NCI-H446 (cell line): ENCODE results near the gene TBC1D9B.
"Not testable (repeated sequence)": the region's sequence is repeated elsewhere in the genome, so short reads cannot be mapped to it uniquely, and the experiment has no call there.

Source experiments
- DNase-seq, 2 experiments: peaks; one replicate each; lab custom pipeline; 2025; lab: John Stamatoyannopoulos, UW

TBC1D9B gene

DNA sequence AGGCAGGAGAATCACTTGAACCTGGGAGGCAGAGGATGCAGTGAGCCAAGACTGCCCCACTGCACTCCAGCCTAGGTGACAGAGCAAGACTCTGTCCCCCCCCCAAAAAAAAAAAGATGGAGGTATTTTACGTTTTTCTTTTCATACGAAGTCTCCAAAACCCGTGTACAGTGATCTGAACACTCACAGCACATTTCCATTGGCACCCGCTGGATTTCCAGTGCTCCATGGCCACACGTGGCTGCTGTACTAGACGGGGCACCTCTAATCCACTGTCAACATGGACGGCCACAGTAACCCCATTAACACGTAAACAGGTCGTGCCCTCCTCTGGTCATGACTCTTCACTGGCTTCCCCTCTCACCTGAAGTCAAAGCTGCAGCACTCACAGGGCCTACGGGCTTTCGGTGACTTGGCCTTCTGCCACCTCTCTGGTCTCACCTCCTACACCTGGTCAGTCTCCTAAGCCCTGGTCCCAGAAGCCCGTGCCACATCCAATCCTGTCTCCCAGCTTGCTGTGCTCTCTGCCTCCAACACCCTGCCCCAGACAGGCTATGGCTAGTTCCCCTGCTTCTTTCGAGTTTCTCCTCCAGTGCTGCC lies 22.1 kb downstream of the TBC1D9B start:
- no peak for DNase-seq

DNA sequence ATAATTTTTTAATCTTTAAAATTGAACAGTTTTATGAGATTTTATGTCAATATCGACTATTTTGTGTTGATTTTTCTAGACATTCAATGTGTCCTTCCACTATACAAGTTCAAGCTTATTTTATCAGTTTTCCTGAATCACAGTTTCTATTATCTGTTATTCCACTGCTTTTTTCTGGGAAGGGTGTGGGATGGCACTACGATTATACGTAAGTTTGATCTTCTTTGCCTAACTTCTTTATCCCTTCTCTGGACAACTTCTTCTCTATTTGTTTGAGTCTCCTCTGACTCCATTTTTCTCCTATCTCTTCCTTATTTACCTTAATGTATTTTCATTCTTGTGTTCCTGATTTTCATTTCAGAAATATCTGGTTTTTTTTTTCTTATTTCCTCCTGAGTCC lies 24.5 kb downstream of the TBC1D9B start:
- no peak for DNase-seq

- DNase-seq, result no peak
Observed at GRCh38 chr5:179882338-179882737, 25.4 kb downstream of the TBC1D9B start.

- DNase-seq, result no peak
Observed at GRCh38 chr5:179880848-179881590, 26.7 kb downstream of the TBC1D9B start.

- DNase-seq, result no peak
Observed at GRCh38 chr5:179880066-179880650, 27.5 kb downstream of the TBC1D9B start.

DNA sequence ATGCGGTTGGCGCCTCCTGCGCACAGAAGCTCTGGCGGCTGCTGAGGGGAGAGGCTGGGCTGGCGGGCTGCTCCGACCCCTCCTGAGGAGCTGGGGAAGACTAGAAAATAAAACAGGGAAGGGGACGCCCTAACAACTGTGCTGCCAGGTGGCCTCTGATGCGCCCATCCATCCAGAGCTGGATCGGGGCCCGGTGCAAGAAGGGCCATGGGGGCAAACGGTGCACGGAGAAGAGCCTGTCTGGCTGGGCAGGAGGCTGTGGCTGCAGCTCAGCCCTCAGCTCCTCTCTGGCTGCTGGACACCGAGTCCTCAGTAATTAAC lies 28.0 kb downstream of the TBC1D9B start:
- no peak for DNase-seq

GRCh38 chr5:179879003-179879689 lies 28.6 kb downstream of the TBC1D9B start:
- DNase-seq, result no peak

DNA sequence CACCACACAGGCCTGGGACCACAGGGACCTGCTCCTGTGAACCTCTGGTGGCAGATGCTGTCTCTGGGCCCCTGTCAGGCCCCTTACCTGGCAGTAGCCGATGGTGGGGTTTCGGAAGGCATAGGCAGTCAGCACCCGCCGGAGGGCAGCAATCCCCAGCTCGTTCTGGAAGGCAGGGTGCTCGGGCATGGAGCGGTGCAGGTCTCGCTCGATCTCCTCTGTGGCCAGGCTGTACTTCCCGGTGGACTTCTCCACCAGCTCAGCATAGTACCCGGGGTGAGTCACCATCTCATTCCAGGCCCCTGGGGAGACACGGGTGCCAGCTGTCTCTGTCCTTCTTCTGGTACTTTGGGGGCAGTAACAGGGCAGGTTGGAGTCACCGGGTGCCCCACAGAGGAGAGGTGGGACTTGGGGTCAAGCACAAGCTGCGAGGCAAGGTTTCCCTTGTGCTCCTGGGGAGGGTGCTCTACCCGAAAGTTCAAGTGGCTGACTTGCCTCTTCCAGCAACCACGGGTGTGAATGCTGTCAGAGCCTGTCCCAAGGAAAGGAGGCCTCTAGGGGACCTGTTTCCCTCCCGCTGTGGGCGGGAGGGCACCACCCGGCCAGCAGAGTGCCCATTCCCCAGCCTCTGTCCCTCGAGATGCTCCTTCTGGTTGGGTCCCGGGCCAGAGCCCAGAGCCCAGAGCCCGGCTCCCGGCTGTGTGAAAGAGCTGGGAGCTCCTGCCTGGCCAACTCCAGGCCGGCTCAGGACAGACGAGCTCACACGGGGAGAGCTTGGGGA lies 29.3 kb downstream of the TBC1D9B start:
- no peak for DNase-seq

DNA sequence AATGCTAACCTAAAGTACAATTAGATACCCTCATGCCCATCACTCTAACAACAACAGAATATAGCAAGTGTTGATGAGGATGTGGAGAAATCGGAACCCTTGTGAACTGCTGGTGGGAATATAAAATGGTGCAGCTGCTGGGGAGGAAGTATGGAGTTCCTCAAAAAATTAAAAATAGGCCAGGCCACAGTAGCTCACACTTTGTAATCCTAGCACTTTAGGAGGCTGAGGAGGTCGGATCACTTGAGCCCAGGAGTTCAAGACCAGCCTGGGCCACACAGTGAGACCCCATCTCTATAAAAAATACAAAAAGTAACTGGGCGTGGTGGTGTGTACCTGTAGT lies 31.1 kb downstream of the TBC1D9B start:
- DNase-seq, result no peak

DNA sequence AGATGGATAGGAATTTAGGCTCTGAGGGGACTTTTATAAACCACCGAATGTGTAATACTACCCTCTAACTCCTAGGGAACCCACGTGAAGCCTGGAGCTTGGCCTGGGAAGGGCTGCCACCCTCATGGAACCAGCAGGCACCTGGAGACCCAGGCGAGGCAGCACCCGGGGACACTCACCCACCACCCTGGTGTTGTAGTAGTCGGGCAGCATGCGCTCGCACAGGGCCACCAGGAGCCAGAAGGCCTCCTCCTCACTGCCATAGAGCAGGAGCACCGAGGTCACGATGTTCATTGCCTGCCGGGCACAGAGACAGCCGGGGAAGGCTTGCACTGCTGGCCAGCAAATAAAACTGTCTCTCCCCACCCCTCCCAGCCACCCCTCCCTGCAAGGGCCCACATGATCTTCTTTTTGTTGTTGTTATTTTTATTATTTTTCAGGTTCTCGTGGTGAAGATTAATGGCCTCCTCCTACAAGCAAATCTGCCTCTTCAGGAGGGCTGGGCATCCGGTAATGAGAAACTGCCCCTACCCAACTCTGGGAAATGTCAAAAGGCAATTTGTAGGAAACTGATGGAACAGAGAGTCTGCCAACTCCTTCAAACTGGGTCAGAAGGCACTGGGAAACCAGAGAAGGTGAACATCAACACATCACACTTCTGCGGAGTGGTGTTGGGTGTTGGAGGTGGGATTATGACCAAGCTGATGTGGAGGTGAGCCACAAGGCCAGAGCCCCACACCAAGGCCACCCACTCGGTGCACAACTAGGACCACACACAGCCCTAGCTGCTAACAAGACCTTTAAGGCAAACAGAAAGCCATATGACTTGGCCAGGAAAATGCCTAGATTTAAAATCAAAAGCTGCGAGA lies 31.7 kb downstream of the TBC1D9B start:
- no peak for DNase-seq

DNA sequence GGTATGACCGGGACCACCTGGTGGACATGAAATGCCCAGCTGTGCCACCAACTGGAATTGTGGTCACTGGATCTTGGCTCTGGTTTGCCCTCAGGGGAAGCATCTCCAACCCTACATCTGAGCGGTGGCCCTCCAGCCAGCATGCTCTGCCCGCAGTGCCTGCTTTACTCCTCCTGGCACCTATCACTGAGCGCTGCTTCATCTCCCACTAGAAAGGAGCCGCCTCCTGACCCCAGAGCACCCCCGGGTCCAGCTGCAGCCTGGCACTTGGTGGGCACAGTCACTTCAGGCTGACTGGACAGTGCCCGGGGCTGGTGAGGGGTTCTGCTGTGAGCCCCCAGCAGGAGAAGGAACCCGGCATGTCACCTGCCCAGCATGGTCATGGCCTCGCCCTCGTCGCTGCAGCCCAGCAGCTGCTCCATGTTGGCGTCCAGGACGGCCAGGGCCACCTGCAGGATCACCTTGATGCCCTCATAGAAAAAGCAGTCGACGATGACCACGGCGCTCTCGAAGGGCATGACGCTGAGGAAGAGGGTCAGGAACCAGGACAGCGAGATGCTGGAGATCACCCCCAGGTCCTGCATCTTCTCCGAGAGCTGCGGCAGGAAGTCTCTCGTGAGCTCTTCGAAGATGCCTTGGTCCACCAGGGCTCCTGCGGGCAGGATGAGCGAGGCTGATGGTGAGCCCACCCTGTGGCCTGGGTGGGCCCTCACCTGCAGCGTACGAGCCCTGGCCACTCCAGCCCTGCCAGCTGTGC lies 33.0 kb downstream of the TBC1D9B start:
- no peak for DNase-seq

DNA sequence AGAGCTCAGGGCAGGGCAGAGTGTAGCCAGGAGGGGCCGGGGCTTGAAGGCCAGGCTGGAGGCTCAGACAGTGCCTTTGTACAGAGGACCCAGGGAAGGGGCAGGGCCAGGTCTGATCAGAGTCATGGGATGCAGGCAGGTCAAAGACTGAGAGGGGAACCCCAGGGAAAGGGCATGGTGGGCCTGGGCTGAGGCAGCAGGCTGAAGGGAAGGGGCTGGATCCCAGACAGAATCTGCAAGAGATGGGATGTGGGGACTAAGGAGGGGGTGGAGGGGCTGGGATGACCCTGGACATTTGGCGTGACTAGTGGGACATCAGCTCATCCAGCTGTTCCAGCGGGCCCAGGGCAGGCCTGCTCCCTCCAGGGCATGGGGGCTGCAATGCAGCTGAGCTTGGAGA lies 33.6 kb downstream of the TBC1D9B start:
- DNase-seq, result no peak

DNA sequence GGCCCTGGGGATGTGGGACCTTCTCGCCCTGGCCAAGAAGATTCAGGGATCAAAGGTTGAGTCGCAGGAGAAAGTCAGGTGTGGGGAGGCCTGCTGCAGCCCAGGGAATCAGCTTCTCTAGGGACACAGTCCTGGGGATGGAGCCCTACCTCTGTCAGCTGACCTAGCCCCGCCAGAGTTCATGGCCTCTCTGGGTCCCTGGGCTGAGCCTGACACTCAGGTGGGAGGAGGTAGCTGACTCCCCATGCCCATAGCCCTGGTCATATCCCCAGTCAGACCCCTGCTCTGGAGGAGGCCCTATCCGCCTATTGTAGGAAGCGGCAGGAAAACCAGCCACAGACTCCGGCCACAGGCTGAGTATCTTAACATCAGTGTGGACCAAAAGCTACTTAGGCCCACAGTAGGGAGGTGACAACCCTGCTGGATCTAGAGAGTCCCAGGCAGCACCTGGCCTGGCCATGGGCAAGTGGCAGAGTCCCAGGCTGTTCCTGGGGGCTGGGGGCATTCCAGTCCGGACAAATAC lies 34.0 kb downstream of the TBC1D9B start:
- DNase-seq, result no peak

DNA sequence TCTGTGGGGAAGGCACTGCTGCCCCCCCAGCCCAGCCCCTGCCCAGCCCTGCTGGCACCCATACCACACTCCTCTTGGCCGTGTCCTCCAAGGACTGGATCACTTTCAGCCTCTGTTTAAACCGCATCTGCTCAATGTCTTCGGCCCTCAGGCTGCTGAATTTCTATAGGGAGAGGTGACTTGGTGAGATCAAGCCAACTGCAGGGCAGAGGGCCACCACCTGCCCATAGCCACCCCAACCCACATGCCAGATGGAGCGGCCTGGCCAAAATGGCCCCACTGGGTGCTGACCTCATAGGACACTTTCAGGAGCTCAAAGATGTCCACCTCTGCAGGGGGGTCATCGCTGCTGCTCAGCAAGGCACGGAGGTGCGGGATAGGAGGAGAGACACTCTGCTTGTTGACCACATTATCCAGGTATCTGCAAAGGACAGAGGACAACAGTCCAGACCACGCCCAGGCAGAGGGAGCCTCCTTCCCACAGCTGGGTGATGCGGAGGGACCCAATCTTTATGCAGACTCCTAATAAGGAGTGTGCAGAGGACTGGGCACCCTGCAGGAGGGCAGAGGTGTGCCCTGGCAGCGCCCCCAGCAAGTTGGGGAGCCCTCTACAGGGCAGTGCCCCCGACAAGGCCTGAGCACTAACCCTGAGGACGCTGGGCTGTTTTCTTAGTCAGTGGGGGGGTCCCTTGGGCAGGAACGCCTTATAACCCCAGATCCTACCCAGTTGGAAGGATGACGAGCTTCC lies 34.7 kb downstream of the TBC1D9B start:
- DNase-seq, result no peak

DNA sequence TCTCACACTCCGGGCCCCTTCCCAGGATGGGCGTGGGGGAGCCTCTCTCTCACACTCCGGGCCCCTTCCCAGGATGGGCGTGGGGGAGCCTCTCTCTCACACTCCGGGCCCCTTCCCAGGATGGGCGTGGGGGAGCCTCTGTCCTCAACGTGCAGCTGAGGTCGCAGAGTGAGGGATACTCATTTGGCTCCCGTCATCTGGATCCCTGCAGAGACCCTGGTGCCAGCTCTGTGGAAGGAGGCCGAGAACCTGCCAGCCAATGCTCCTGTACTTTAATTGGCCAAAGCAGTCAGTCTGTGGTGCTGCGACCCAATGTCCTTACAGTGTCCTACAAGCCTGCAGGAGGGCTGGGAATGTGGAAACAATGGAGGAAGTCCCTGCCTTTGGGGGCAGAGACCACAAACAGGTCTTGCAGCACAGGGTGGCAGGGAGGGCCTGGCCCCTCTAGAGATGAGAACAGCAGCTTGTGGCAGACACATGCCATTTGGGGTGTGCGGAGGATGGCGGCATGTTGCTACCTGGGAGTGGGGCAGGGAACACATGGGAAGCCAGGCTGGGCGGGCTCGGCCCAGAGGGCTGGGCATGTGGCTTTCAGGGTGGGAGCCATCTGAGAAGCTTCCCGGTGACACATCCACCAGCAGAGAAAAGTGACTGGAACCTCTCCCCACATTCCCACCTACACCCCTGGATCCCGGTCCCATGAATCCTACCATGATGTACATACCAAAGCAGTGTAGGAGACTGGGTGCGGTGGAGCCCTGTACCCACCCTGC lies 35.5 kb downstream of the TBC1D9B start:
- DNase-seq, result no peak

DNA sequence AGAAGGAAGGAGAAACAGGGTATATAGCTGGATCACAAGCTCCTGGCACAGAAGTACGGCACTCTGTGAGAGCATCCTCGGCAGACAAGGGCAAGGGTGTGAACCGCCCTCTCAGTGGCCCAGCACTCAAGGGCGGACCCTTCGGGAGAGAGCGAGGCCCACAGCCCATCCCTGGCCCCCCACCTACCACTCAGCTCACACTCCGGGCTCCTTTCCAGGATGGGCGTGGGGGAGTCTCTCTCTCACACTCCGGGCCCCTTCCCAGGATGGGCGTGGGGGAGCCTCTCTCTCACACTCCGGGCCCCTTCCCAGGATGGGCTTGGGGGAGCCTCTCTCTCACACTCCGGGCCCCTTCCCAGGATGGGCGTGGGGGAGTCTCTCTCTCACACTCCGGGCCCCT lies 36.2 kb downstream of the TBC1D9B start:
- DNase-seq, result not testable (repeated sequence)

DNA sequence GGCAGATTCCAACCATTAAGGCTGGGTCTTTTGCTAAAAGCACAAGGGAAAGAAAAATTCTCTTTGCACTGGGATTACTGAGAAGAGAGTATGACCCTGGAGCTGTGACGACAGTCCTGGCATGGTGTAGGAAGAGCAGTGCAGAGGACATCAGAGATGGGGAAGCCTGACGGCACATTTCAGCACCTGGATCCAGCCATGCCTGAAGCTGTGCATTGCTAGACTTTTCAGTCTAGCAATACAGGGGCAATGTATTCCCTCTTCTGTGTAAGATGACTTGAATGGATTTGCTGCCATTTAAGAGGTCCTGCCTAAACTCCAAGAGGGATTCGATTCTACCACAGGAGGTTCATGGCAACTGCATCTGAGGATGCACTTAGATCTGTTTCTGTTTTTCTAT lies 36.7 kb downstream of the TBC1D9B start:
- no peak for DNase-seq

- DNase-seq, result peak in 1 of 2 experiments; percentile 55
Observed at GRCh38 chr5:179870403-179870903, 37.2 kb downstream of the TBC1D9B start.
